GM21390 (cell line): ENCODE results near the gene TRMT112.

Source experiments
- ATAC-seq: cut with Tn5 transposase; IDR thresholded peaks from one replicate; pipeline ENCODE4 v1.9.1; 2021; ENCODE audit not compliant: unreplicated experiment

Gene TRMT112

DNA sequence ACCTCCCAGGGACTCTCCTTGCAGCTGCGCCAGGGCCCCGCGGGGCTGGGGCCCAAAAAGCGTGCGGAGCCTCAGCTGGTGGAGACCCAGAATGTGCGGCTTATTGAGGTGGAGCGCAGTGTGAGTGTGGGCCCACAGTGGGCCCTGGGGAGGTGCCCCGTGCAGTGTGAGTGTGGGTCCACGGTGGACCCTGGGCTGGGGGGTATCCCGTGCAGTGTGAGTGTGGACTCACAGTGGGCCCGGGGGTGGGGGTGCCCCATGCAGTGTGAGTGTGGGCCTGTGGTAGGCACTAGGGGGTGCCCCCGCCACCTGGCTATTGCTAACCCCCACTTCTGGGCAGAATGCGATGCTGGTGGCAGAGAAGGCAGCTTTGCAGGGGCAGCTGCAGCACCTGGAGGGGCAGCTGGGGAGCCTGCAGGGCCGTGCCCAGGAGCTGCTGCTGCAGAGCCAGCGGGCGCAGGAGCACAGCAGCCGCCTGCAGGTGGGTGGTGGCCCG, 33.8 kb upstream of the TRMT112 start:
- ATAC-seq, result no peak

DNA sequence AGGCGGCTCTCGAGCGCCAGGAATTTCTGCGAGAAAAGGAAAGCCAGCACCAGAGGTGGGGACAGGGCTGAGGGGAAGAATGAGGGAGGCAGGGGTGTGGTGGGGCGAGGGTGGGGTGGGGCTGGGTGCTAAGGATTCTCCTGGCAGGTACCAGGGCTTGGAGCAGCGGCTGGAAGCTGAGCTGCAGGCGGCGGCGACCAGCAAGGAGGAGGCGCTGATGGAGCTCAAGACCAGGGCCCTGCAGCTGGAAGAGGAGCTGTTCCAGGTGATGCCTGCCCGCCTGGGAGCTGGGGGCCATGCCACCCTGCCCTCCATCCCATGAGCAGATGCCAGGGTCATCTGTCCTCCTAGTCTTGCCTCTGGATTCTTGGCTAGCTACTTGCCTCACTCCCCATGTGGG, 32.0 kb upstream of the TRMT112 start:
- ATAC-seq, result no peak

DNA sequence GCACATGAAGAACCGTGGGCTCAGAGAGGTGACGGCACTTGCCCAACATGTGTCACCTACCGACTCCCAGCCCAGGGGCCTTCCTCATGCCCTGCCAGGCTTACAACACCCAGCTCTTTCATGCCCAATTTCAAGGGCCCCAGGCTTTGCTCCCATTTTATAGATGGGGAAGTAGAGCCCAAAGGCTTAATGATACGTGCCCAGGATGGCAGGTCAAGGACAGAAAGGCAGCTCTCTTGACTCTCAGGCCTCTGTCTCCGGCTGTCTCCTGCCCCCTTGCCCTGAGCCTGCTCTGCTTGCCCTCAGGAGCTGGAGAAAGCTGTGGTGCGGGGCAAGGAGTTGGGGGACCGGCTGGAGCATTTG, 31.6 kb upstream of the TRMT112 start:
- no peak for ATAC-seq

- ATAC-seq, result no peak
Observed at GRCh38 chr11:64348383-64349024, 31.1 kb upstream of the TRMT112 start.

DNA sequence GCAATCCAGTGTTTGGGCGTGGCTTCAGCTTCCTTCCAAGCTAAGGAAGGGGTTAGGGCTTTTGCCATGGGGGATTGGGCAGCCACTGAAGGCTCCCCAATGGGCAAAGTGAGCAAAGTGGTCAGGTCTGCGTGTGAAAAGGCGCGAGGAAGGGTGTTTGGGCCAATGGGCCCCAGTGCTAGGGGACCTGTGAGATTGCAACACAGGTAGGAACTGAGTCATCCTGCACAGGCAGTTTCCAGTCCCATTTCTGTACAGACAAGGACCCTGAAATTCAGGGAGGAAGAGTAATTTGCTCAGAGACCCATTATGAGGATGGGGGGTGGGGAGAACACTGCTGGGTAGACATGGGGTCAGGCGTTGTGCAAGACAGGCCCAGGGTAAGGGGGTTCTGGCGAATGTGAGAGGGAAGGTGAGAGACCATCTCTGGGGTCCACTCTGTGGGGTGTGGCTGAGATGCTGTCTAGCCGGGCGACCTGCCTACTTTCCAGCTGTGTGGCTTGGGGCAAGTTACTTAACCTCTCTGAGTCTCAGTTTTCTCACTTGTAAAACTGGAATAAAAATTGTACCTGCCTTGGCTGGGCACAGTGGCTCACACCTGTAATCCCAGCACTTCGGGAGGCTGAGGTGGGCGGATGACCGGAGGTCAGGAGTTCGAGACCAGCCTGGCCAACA, 30.0 kb upstream of the TRMT112 start:
- ATAC-seq, result no peak

DNA sequence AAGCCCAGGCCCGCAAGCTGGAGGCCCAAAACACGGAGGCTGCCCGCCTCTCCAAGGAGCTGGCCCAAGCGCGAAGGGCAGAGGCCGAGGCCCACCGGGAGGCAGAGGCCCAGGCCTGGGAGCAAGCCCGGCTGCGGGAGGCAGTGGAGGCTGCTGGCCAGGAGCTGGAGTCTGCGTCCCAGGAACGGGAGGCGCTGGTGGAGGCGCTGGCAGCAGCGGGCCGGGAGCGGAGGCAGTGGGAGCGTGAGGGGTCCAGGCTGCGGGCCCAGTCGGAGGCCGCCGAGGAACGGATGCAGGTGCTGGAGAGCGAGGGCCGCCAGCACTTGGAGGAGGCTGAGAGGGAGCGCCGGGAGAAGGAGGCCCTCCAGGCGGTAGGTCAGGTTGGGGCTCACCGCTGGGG, 27.4 kb upstream of the TRMT112 start:
- ATAC-seq, result no peak

GRCh38 chr11:64343767-64344559, 26.6 kb upstream of the TRMT112 start:
- ATAC-seq, result no peak

- no peak for ATAC-seq
Observed at GRCh38 chr11:64342869-64343745, 25.7 kb upstream of the TRMT112 start.

DNA sequence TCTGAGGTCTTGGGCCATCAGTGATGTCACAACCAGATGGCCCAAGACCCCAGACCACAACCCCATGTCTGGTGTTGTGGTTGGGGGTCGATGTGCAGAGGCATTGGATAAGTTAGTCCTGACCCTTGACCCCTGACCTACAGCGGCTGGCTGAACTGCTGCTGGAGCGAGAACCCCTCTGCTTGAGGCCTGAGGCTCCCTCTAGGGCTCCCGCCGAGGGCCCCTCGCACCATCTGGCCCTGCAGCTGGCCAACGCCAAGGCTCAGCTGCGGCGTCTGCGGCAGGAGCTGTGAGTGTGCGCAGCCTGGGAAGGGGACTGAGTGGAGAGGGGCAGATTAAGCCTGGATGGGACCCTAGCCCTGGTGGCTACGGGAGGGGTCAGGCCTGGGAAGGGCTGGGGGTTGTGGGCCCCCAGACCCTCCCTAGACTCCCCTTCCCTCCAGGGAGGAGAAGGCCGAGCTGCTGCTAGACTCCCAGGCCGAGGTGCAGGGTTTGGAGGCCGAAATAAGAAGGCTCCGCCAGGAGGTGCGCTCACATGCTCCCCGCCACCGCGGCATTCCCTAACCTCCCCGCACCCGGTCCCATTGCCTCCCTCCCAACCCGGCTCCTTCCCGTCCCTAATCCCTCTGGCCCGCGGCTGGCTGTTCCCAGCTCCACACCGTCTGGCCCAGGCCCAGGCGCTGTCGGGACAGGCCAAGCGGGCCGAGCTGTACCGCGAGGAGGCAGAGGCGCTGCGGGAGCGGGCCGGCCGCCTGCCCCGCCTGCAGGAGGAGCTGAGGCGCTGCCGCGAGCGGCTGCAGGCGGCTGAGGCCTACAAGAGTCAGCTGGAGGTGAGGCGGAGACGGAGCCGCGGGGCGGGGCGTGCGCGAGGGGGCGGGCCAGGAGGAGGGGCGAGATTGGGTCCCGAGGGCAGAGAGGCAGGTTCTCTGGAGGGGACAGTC, 24.8 kb upstream of the TRMT112 start:
- no peak for ATAC-seq

GRCh38 chr11:64341429-64341828, 24.1 kb upstream of the TRMT112 start:
- ATAC-seq, result no peak

- peak; percentile 48 for ATAC-seq
Observed at GRCh38 chr11:64340671-64341335, 23.4 kb upstream of the TRMT112 start.

DNA sequence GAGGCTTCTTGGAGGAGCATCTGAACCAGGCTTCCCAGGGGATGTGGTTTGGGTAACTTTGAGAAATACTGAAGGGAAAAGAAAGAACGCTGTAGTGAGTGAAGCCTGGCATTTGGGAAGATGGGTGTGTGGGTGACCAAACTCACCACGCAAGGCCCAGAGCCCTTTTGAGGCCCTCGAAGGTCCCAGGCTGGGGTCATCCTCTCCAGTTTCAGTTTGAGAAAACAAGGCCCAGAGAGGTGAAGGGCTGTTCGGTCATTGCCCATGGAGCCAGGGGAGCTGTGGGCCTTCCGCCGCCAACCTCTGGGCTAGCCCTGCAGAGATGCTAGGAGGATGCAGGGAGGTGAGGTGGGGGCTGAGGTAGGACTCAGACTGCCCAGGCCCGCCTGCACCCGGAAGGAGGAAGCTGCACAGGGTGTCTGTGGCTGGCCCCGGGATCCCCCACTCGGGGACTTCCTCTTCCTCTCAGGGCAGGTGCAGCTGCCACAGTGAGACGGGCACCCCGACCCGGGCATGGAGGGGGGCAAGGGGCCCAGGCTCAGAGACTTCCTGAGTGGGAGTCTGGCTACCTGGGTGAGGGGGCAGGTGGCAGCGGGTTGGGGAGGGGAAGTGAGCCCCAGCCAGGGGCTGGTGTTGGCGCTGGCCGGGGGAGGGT, 22.5 kb upstream of the TRMT112 start, which contains the start of gene CCDC88B:
TSS of gene CCDC88B (plus strand) at position 451 of the 655 bp plus-strand sequence. CDS start at position 514, 63 bp downstream.
- peak; percentile 50 for ATAC-seq

- no peak for ATAC-seq
Observed at GRCh38 chr11:64339286-64339685, 21.9 kb upstream of the TRMT112 start.

DNA sequence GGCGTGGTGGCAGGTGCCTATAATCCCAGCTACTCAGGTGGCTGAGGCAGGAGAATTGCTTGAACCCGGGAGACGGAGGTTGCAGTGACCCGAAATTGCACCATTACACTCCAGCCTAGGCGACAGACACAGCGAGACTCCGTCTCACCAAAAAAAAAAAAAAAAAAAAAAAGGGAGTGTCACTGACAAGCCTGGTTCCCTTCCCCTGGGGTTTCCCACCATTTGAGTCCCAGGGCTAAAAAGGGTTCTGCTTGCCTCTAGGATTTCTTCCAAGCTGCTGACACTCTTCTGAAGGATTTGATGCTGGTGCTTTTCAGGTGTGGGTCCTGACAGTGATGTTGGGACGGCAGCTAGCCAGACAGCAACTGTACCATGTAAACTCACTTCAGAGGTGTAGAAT, 21.4 kb upstream of the TRMT112 start:
- ATAC-seq, result no peak

DNA sequence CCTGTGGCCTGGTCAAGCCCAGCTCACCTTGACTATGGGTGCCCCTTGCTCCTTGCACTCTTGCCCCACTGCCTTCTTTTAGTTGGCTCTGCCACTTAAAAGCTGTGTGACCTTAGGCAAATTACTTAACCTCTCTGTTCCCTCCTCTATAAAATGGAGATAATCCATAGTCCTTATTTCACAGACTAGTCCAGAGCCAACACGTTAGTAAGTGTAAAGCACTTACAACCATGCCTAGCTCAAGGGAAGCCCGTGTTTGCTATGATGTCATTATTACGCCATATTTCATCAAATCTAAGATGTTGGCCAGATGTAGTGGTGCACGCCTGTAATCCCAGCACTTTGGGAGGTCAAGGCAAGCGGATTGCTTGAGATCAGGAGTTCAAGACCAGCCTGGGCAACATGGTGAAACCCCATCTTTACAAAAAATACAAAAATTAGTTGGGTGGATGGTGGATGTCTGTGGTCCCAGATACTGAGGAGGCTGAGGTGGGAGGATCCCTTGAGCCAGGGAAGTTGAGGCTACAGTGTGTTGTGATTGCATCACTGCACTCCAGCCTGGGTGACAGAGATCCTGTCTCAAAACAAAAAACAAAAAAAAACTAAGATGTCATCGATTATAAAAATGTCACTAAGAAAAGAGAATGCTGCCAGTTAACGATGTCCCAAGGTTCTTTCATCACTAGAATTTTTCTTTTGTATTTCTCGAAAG, 20.3 kb upstream of the TRMT112 start:
- ATAC-seq, result no peak

DNA sequence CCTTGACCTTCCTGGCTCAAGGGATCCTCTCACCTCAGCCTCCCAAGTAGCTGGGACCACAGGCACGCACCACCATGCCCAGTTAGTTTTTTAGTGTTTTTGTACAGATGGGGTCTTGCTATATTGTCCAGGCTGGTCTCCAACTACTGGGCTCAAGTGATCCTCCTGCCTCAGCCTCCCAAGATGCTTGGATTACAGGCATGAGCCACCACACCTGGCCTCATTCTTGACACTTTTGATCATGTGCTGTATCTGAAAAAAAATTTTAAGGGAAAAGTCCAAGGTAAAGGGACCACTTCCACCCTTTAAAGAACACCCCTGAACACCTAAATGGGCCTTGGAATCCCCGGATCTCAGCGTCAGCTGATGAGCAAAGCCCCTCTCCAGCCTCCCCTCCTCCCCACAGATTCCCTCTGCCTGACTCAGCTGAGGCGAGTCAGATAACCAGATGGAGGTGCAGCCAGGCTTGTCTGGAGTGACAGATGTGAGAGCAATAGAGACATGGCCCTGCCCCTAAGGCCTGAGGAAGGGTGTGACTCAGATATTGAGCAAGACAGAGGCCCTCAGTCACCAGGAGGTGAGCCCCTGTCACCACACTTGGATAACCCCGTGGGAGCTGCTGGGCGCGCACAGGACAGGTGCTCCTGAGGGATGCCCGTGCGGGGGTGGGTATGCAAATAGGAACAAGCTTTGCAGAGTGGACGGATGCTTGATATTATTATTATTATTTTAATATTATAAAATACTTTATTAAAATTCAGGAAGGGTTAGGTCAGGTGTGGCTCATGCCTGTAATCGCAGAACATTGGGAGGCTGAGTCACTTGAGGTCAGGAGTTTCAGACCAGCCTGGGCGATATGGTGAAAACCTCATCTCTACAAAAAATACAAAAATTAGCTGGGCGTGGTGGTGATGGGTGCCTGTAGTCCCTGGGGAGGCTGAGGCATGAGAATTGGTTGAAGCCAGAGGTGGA, 17.7 kb upstream of the TRMT112 start:
- ATAC-seq, result peak; percentile 72

- no peak for ATAC-seq
Observed at GRCh38 chr11:64333556-64333955, 16.2 kb upstream of the TRMT112 start.
